HL-60 (cell line): Measurements from ENCODE around the gene ZFYVE9.

ENCODE experiments used
- DNase-seq, 2 experiments: peaks; one replicate each; pipeline ENCODE4 v3.0.0-alpha.2; 2010 to 2020; ENCODE audit warnings: low read depth in 1 of 2, low spot score in 1 of 2
- H3K27ac ChIP-seq: fragments of 250-450 bp; sonication (Bioruptor Pico); replicated peaks from 2 replicates; pipeline ENCODE4 v1.5.1; 2020; ENCODE audit warnings: mild to moderate bottlenecking, moderate library complexity
- H3K27me3 ChIP-seq: fragments of 250-450 bp; sonication (Bioruptor Pico); 2 replicates; pipeline ENCODE4 v1.5.1; 2021; ENCODE audit warnings: mild to moderate bottlenecking, moderate library complexity; ENCODE audit not compliant: insufficient read depth, poor library complexity, severe bottlenecking
- H3K4me3 ChIP-seq: replicated peaks from 2 replicates; pipeline ENCODE4 v1.5.1; 2011; ENCODE audit warnings: mild to moderate bottlenecking, control low read depth, low read length; ENCODE audit not compliant: insufficient read depth
- GABPA ChIP-seq: IDR thresholded peaks from 2 replicates; pipeline ENCODE4 v1.6.1; 2012; ENCODE audit warnings: low read depth
- POLR2AphosphoS5 ChIP-seq: IDR thresholded peaks from 2 replicates; pipeline ENCODE4 v1.6.1; 2012; ENCODE audit warnings: low read depth
- SPI1 ChIP-seq: IDR thresholded peaks from 2 replicates; pipeline ENCODE4 v1.6.1; 2012; ENCODE audit warnings: low read depth, mild to moderate bottlenecking, borderline replicate concordance
- TF ChIP-seq, protein P1 (sequence below): IDR thresholded peaks from one replicate; pipeline ENCODE4 v1.5.1; 2011; ENCODE audit warnings: low read length, control low read depth, inconsistent platforms; ENCODE audit not compliant: insufficient read depth
- TF ChIP-seq, protein P2 (sequence below): IDR thresholded peaks from 2 replicates; pipeline ENCODE4 v1.6.1; 2012; ENCODE audit warnings: low read depth; ENCODE audit not compliant: insufficient replicate concordance

ZFYVE9 gene

DNA sequence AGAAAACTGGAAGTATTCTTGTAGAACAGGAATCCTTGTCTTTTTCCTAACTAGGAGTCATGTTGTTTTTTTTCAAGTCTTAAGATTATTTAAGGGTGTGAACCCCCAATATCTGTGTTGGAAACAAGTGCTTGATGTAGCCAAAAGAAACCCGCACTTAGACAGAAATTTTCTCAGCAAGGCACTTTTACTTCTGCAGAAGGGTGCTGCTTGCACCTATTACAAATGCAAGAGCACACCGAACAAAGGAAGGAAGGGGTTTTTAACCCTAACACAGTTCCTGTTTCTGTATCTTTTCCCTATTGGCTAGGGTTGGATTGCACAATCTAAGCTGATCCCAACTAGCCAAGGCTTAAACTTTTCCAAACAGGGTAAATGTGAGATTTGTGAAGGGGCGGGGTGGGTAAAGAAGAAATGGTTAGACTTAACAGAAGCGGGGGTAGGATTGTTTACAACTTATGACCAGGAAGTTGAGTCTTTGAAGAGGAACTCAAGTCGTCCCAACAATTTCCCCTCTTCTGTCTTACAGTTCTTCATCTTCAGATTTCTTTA, 75.1 kb downstream of the ZFYVE9 start:
- H3K27ac ChIP-seq: no peak overlapping the region
- DNase-seq: no peak
- TF ChIP-seq, protein P1, sequence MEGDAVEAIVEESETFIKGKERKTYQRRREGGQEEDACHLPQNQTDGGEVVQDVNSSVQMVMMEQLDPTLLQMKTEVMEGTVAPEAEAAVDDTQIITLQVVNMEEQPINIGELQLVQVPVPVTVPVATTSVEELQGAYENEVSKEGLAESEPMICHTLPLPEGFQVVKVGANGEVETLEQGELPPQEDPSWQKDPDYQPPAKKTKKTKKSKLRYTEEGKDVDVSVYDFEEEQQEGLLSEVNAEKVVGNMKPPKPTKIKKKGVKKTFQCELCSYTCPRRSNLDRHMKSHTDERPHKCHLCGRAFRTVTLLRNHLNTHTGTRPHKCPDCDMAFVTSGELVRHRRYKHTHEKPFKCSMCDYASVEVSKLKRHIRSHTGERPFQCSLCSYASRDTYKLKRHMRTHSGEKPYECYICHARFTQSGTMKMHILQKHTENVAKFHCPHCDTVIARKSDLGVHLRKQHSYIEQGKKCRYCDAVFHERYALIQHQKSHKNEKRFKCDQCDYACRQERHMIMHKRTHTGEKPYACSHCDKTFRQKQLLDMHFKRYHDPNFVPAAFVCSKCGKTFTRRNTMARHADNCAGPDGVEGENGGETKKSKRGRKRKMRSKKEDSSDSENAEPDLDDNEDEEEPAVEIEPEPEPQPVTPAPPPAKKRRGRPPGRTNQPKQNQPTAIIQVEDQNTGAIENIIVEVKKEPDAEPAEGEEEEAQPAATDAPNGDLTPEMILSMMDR: no peak
- TF ChIP-seq SPI1: 0 out of 2 replicates have a peak, but pooled peaks have one; percentile 27

DNA sequence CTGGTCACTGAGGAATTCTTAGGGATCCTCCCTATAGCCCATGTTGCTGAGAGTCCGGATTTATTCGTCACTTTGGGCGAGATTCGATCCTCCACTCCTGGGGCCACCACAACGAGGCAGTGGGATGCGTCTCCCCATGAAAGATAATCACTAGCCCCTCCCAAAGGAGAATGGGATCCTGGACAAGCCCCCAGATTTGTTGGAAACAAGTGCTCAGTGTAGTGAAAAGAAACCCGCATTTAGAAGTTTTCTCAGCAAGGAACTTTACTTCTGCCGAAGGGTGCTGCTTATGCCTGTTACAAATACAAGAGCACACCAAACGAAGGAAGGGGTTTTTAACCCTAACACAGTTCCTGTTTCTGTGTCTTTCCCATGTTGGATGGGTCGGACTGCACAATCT, 83.3 kb downstream of the ZFYVE9 start:
- TF ChIP-seq GABPA (no peak), POLR2AphosphoS5 (no peak), SPI1 (no peak)
- TF ChIP-seq, protein P1: no peak
- TF ChIP-seq, protein P2, sequence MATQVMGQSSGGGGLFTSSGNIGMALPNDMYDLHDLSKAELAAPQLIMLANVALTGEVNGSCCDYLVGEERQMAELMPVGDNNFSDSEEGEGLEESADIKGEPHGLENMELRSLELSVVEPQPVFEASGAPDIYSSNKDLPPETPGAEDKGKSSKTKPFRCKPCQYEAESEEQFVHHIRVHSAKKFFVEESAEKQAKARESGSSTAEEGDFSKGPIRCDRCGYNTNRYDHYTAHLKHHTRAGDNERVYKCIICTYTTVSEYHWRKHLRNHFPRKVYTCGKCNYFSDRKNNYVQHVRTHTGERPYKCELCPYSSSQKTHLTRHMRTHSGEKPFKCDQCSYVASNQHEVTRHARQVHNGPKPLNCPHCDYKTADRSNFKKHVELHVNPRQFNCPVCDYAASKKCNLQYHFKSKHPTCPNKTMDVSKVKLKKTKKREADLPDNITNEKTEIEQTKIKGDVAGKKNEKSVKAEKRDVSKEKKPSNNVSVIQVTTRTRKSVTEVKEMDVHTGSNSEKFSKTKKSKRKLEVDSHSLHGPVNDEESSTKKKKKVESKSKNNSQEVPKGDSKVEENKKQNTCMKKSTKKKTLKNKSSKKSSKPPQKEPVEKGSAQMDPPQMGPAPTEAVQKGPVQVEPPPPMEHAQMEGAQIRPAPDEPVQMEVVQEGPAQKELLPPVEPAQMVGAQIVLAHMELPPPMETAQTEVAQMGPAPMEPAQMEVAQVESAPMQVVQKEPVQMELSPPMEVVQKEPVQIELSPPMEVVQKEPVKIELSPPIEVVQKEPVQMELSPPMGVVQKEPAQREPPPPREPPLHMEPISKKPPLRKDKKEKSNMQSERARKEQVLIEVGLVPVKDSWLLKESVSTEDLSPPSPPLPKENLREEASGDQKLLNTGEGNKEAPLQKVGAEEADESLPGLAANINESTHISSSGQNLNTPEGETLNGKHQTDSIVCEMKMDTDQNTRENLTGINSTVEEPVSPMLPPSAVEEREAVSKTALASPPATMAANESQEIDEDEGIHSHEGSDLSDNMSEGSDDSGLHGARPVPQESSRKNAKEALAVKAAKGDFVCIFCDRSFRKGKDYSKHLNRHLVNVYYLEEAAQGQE: no peak
- Histone ChIP-seq H3K4me3 (no peak overlapping the region), H3K27ac (no peak overlapping the region), H3K27me3 (no peaks in the 10 kb centered on the region)
- no peak for DNase-seq

More for the DNA sequence above, 75.1 kb downstream of the ZFYVE9 start:
- Histone ChIP-seq H3K4me3 (no peak overlapping the region), H3K27me3 (no peaks in the 10 kb centered on the region)

DNA sequence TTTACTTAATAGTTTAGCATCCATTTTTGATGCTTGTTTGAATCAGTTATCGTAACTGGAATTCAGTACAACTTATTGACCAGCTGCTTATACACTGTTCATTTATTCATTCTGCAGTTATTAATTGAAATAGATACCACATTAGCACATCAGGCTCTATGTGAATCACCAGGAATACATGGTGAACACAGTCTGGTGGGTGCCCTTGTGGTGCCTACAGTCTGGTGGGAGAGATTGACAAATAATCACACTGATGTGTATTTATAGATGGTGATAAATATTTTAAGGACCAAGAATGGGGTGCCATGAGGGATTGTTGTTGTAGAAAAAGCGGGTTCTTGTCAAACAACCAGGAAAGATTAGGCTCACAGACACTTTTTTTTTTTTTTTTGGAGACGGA, 87.6 kb downstream of the ZFYVE9 start:
- Histone ChIP-seq H3K4me3 (no peak overlapping the region), H3K27me3 (no peaks in the 10 kb centered on the region), H3K27ac (no peak overlapping the region)
- no peak for TF ChIP-seq GABPA
- no peak for DNase-seq

DNA sequence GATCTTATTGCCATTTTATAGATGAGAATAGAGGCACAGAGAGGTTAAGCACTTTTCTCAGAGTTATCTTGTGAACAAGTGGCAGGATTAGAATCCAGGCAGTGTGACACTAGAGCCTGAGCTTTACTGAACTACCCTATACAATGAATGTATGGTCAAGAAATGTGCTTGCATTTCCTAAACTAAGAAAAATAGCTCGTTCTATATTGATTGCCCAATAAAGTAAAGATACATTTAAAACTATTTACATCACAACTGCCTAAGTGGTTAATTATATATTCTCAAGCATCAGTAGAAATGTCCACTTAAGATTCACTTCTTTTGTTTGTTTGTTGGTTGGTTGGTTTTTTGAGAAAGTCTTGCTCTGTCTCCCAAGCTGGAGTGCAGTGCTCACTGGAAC, 91.6 kb downstream of the ZFYVE9 start:
- TF ChIP-seq SPI1: no peak
- TF ChIP-seq GABPA: no peak
- TF ChIP-seq POLR2AphosphoS5: no peak
- TF ChIP-seq, protein P1: no peak
- DNase-seq: no peak
- Histone ChIP-seq H3K27ac (no peak overlapping the region), H3K4me3 (no peak overlapping the region), H3K27me3 (no peaks in the 10 kb centered on the region)

DNA sequence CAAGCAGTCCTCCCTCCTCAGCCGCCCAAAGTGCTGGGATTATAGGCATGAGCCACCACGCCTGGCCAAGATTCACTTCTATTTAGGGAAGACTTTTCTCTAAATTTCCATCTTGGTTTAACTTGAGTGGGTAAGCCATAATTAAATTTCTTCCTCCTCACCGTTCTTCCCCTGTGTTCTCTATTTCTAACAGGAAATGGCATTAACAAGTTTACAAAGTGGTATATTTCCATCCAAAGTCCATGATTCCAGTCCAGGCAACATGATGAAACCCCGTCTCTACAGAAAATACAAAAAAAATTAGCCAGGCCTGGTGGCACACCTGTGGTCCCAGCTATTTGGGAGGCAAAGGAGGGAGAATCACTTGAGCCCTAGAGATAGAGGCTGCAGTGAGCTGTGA, 92.1 kb downstream of the ZFYVE9 start:
- TF ChIP-seq, protein P2: no peak
- TF ChIP-seq, protein P1: no peak
- TF ChIP-seq POLR2AphosphoS5: no peak
- no peak for TF ChIP-seq SPI1
- no peaks in the 10 kb centered on the region for H3K27me3 ChIP-seq
- H3K27ac ChIP-seq: no peak overlapping the region
- no peak overlapping the region for H3K4me3 ChIP-seq
- DNase-seq: no peak
